GM18520 (cell line): ENCODE results near the gene SLC7A14.
"Not testable (repeated sequence)": the region's sequence is repeated elsewhere in the genome, so short reads cannot be mapped to it uniquely, and the experiment has no call there.

Experiments
- ATAC-seq: cut with Tn5 transposase; IDR thresholded peaks from one replicate; pipeline ENCODE4 v1.9.1; 2021; ENCODE audit not compliant: unreplicated experiment

SLC7A14 gene

GRCh38 chr3:170594528-170594927, 8.7 kb upstream of the SLC7A14 start:
- no peak for ATAC-seq

- no peak for ATAC-seq
These were observed 7.8 kb upstream of the SLC7A14 start for GRCh38 chr3:170593634-170594033.

DNA sequence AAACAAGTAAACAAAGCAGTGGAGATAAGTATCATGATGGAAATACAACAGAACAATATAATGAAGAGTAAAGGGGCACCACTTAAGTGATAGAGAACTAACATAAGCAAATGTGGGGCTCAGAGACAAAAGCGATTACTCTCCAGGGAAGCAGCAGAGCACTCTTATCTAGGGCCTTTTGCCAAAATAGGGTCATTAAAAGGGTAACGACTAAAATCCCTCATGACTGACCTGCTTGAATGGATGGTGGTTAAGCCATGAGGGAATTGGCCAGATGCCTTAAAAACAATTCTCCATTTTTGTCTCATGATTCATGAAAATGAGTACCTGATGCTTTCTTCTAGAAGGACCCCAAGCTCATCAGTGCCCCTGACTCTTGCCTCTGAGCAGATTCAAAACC, 3.2 kb upstream of the SLC7A14 start:
- no peak for ATAC-seq

DNA sequence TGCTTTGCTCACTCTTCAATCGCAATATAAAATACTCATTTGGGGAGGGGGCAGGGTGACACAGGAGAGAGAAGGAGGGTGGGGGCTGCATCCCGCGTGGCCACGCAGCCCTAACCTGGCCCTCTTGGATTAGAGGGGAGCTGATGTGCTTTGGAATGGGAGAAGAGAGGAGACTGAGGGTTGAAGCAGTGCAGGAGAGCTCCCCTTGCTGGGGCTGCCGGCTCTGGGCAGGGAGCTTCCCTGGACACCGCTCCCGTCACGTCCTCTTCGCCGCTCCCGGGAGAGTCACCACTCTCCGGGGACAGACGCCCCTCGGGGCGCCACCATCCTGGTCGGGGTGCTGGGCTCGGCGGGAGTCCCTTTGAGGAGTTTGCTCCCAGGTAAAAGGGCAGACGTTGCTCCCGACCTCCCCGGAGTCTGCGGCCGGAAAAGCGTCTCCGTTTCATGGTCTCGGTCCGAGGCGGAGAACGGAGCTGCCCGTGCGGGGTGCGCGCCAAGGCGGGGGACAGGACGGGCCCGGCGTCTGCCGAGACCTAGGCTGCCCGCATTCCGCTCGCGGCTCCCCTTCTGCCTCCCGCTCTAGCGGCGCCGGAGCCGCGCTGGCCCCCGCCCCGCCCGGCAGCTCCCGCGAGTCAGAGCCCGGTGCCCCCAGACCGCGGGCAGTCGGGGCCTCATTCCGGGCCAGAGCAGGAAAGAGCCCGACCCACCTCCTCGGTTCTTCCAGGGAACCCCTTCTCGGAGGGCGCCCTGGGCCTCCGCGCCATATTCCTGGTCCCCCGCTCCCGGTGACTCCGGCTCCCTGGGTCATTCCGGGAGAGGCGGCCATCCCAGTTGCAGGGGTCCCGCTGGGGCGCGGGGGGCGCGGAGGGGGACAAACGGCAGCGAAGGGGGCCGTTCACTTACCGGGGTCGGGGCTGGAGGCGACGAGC, 603 bp downstream of the SLC7A14 start:
- no peak for ATAC-seq

DNA sequence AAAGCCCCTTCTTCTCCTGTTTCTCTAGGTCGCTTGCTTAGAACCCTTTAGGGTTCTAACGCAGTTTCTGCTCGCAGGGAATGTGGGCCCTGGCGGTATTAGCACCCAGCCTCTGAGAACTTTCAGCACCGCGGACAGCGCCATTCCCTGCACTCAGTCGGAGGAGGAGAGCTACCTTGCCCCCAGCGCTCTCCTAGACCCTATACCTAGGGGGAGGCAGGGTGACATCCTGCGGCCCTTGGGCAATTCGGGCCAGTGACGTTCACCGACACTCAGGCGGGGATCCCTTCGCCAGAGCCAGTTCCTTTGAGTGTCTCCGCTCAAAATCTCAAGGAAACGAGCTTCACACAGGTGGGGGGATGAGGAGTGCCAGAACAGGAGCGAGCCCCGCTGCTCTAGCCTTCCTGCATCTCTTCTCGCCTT, 1.3 kb downstream of the SLC7A14 start:
- ATAC-seq: no peak

DNA sequence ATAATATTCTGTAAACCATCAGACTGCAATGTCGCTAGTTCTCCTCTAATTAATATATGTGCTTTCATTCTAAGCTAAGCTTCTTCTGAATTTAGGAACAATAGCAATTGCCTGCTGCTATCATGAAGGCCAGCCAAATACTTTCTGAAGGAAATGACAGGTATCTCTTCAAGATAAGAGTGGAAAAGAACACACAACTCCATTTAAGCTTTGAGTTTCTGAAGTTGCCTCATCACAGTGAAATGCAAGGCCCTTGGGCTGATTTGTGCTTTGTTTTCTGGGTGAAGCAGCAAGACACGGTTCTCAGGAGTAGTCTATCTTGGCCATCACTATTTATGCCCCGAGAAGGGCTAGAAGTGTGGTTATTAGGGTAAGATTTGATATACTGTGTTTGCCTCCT, 6.2 kb downstream of the SLC7A14 start:
- ATAC-seq: no peak

- ATAC-seq: peak; percentile 96
These were observed 13.1 kb downstream of the SLC7A14 start for GRCh38 chr3:170572665-170573253.

- not testable (repeated sequence) for ATAC-seq
These were observed 18.3 kb downstream of the SLC7A14 start for GRCh38 chr3:170567598-170567997.

DNA sequence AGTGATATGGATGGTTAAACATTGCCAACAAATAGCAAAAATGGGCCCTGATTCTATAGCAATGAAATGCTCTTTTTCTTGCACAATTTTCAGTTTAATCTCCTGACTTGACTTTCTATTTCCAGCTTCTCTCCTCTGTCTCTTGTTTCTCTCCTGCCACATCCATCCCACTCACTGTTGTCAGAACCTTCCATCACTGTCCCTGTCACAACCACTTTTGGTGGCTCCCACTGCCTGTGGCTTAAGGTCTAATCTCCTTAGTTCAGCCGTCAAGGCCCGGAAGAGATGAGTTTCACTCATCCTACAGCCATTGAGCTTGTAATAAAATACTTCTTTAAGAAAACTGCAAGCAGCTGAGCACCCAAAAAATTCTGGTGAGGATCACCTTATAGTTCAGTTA, 19.5 kb downstream of the SLC7A14 start:
- no peak for ATAC-seq

GRCh38 chr3:170565495-170565894, 20.4 kb downstream of the SLC7A14 start:
- no peak for ATAC-seq

DNA sequence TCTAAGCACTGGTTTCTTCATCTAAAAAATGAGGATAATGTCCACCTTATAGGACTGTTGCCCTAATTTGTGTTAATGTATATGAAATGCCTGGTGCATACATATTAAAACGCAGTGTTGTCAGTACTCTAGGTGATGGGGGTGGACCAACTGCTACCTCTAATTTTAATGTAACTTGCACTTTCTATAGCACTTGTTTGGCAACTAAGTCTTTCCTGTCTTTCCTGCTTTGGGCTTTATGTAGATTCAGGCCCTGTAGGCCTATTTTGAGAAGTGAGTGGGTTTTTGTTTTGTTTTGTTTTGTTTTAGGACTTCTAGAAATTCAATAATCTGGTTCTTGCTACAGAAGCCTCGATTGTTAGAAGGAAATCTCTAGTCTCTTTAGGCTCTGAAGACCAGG, 21.2 kb downstream of the SLC7A14 start:
- no peak for ATAC-seq

- ATAC-seq: peak; percentile 89
These were observed 22.0 kb downstream of the SLC7A14 start for GRCh38 chr3:170563712-170564423.

DNA sequence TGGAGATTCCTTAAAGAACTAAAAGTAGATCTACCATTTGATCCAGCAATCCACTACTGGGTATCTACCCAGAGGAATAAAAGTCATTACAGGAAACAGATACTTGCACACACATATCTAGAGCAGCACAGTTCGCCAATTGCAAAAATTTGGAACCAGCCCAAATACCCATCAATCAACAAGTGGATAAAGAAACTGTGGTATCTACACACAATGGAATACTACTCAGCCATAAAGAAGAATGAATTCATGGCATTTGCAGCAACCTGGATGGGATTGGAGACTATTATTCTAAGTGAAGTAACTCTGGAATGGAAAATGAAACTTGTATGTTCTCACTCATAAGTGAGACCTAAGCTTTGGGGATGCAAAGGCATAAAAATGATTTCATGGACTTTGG, 23.8 kb downstream of the SLC7A14 start:
- no peak for ATAC-seq

DNA sequence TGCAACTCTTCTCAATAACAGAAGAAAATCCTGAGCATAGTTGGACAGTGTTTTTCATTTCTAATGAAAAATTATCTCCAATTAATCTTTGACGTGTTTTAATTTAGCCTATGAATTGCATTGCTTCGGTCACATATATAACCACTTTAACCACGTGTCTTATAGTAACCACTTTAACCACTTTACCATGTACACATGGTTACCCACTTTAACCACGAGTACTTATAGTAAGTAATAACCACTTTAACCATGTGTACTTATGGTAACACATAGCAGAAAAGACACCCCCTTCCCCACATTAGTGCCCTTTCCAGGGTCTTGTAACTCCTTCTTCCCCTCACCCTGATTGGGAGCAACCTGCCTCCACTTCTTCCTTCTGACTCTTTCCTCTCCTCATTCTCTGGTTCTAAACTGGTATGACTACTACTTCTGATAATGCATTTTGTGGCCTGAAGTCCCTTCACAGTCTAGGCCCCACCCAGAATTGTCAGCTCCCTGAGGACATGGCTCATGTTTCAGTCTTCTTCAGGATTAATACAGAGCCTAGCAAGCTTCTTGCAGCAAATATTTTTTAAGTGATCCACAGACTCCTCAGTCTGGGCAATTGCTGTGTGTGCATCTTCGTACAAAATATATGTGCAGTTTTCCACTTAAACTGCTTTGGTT, 25.0 kb downstream of the SLC7A14 start:
- no peak for ATAC-seq

- no peak for ATAC-seq
These were observed 25.6 kb downstream of the SLC7A14 start for GRCh38 chr3:170560296-170560695.

DNA sequence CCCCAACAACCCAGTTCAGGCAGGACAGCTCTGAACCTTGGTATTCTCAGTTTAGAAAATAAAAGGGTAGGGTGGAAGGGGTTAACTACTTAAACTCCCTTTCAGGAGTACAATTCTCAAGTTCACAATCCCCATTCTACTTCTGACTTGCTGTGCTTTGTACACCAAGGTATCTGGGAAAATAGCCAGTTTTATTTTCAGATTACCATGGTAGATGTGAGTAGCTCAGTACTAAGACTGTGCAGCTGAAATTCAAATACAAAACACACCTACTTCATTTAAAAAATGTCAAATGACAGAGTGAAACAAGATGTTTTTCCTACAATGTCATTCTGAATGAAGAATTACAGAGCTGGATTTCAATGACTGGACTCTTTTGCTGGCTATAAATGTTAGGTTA, 27.4 kb downstream of the SLC7A14 start:
- no peak for ATAC-seq

GRCh38 chr3:170555329-170555728, 30.5 kb downstream of the SLC7A14 start:
- ATAC-seq: no peak

GRCh38 chr3:170553788-170554757, 31.8 kb downstream of the SLC7A14 start:
- ATAC-seq: no peak

GRCh38 chr3:170551252-170551651, 34.6 kb downstream of the SLC7A14 start:
- no peak for ATAC-seq

DNA sequence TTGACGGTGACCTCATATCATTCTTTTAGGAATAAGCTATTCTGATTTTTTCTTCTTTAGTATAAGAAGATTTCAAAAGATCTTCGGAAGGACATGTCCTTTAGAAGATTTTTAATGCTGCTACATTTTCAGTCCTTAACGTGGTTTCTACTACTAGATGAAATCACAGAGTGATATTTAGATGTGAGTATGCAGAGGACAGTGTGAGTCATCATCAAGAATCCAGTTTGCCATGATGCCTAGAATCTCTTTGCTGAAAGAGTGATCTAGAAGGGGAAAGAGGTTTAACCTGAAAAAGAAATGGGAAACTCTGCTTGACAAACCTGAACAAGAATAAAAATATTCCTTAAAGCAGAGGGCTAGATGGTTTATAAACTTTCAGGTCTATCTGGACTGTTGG, 43.2 kb downstream of the SLC7A14 start:
- ATAC-seq: no peak
